Ramos (cell line): ENCODE data around the gene MRPL4.

Source experiments
- in situ Hi-C: fragments of 300-500 bp; cut with MboI; formaldehyde crosslinking; loops from one replicate; pipeline ENCODE4 v1.14.3; 2022; ENCODE audit warnings: low sequenced_read_pairs; ENCODE audit not compliant: unreplicated experiment

The MRPL4 gene

GRCh38 chr19:10284065-10284959 is 32.3 kb downstream of the MRPL4 start:
- in situ Hi-C loops: no loop called here

GRCh38 chr19:10284960-10285278 is 32.9 kb downstream of the MRPL4 start:
- in situ Hi-C loops: no loop called here

GRCh38 chr19:10285393-10285792 is 33.4 kb downstream of the MRPL4 start:
- in situ Hi-C loops: no loop called here

- in situ Hi-C loops: no loop called here
Observed at GRCh38 chr19:10286803-10287737, 35.1 kb downstream of the MRPL4 start, which contains the start of gene ICAM4. Gene ICAM4, plus strand, starts transcription at chr19:10286955. Its CDS starts 58 bp downstream, at chr19:10287013.

- in situ Hi-C loops: no loop called here
Observed at GRCh38 chr19:10288662-10289166, 36.7 kb downstream of the MRPL4 start.

- in situ Hi-C loops: no loop called here
Observed at GRCh38 chr19:10289167-10289835, 37.3 kb downstream of the MRPL4 start.

- in situ Hi-C loops: no loop called here
Observed at GRCh38 chr19:10289836-10290356, 37.9 kb downstream of the MRPL4 start, which contains the start of gene ICAM5. Gene ICAM5, plus strand, starts transcription at chr19:10289952. Its CDS starts 92 bp downstream, at chr19:10290044.

- in situ Hi-C loops: no loop called here
Observed at GRCh38 chr19:10290357-10290875, 38.4 kb downstream of the MRPL4 start.

- in situ Hi-C loops: no loop called here
Observed at GRCh38 chr19:10290876-10291553, 39.0 kb downstream of the MRPL4 start.

GRCh38 chr19:10291554-10292205 is 39.7 kb downstream of the MRPL4 start:
- in situ Hi-C loops: no loop called here

- in situ Hi-C loops: no loop called here
Observed at GRCh38 chr19:10292206-10292788, 40.3 kb downstream of the MRPL4 start.

- in situ Hi-C loops: no loop called here
Observed at GRCh38 chr19:10292789-10293636, 41.0 kb downstream of the MRPL4 start.

GRCh38 chr19:10293637-10294367 is 41.8 kb downstream of the MRPL4 start:
- in situ Hi-C loops: no loop called here

GRCh38 chr19:10294368-10294697 is 42.3 kb downstream of the MRPL4 start:
- in situ Hi-C loops: no loop called here

- in situ Hi-C loops: no loop called here
Observed at GRCh38 chr19:10295305-10295846, 43.4 kb downstream of the MRPL4 start.

GRCh38 chr19:10295847-10296591 is 44.0 kb downstream of the MRPL4 start:
- in situ Hi-C loops: no loop called here
